GM19467 (cell line): Measurements from ENCODE around the gene GUCY1B1.
A peak's percentile ranks its signal among the peaks of the same experiment; 100 is the strongest.
"Not testable (repeated sequence)": the region's sequence is repeated elsewhere in the genome, so short reads cannot be mapped to it uniquely, and the experiment has no call there.

Source experiments
- ATAC-seq: cut with Tn5 transposase; IDR thresholded peaks from one replicate; pipeline ENCODE4 v1.9.1; 2021; ENCODE audit warnings: mild to moderate bottlenecking, moderate library complexity; ENCODE audit not compliant: unreplicated experiment

GUCY1B1 gene

GRCh38 chr4:155797581-155797980, 38.8 kb downstream of the GUCY1B1 start:
- ATAC-seq, result not testable (repeated sequence)

- no peak for ATAC-seq
Measured at GRCh38 chr4:155799116-155799793, 40.4 kb downstream of the GUCY1B1 start.

- no peak for ATAC-seq
Measured at GRCh38 chr4:155799794-155800123, 40.9 kb downstream of the GUCY1B1 start.

- ATAC-seq, result no peak
Measured at GRCh38 chr4:155800685-155801343, 42.0 kb downstream of the GUCY1B1 start.

- ATAC-seq, result no peak
Measured at GRCh38 chr4:155802190-155802959, 43.6 kb downstream of the GUCY1B1 start.

- no peak for ATAC-seq
Measured at GRCh38 chr4:155805016-155805415, 46.2 kb downstream of the GUCY1B1 start.

- ATAC-seq, result no peak
Measured at GRCh38 chr4:155807021-155807420, 48.2 kb downstream of the GUCY1B1 start.

- peak; percentile 97 for ATAC-seq
Measured at GRCh38 chr4:155809835-155810234, 51.0 kb downstream of the GUCY1B1 start.

- no peak for ATAC-seq
Measured at GRCh38 chr4:155811083-155811482, 52.3 kb downstream of the GUCY1B1 start.

GRCh38 chr4:155818639-155819038, 59.8 kb downstream of the GUCY1B1 start:
- no peak for ATAC-seq

- ATAC-seq, result no peak
Measured at GRCh38 chr4:155819066-155819465, 60.2 kb downstream of the GUCY1B1 start.

GRCh38 chr4:155820887-155821518, 62.2 kb downstream of the GUCY1B1 start:
- no peak for ATAC-seq

GRCh38 chr4:155822572-155822971, 63.8 kb downstream of the GUCY1B1 start:
- ATAC-seq, result no peak

GRCh38 chr4:155828628-155829027, 69.8 kb downstream of the GUCY1B1 start:
- no peak for ATAC-seq

- ATAC-seq, result no peak
Measured at GRCh38 chr4:155832664-155833063, 73.8 kb downstream of the GUCY1B1 start.

GRCh38 chr4:155837203-155837796, 78.5 kb downstream of the GUCY1B1 start:
- ATAC-seq, result no peak

- no peak for ATAC-seq
Measured at GRCh38 chr4:155842080-155842479, 83.3 kb downstream of the GUCY1B1 start.

GRCh38 chr4:155846929-155847328, 88.1 kb downstream of the GUCY1B1 start:
- no peak for ATAC-seq

- no peak for ATAC-seq
Measured at GRCh38 chr4:155849042-155849441, 90.2 kb downstream of the GUCY1B1 start.

- no peak for ATAC-seq
Measured at GRCh38 chr4:155853189-155853588, 94.4 kb downstream of the GUCY1B1 start.

- no peak for ATAC-seq
Measured at GRCh38 chr4:155854582-155855226, 95.9 kb downstream of the GUCY1B1 start.
